K562 (cell line): ENCODE results near the gene DCHS2. TPM values are rescaled to one million over a fixed set of nuclear protein-coding genes. Genes with fewer than 3 reads are reported as not detected.

ENCODE experiments used
- ARID3A ChIP-seq: IDR thresholded peaks from 2 replicates; pipeline ENCODE4 v1.6.1; 2012; ENCODE audit warnings: low read depth, low read length, improper control_type of control experiment, borderline replicate concordance
- CBX3 ChIP-seq, 2 experiments: IDR thresholded peaks; 1 replicate in 1 of 2; 2 replicates in 1 of 2; pipeline ENCODE4 v1.6.1; 2012; ENCODE audit warnings: inconsistent platforms in 2 of 2, low read length in 2 of 2, borderline replicate concordance in 1 of 2, control low read depth in 1 of 2
- CBX8 ChIP-seq: fragments of 200-600 bp; sonication (generic); IDR thresholded peaks from 2 replicates; pipeline ENCODE4 v1.6.1; 2012; ENCODE audit warnings: borderline replicate concordance, mixed run types, low read depth, mild to moderate bottlenecking, moderate library complexity, mixed read lengths, low read length, control low read depth, inconsistent platforms; ENCODE audit not compliant: poor library complexity, severe bottlenecking; ENCODE audit errors: extremely low read depth
- CC2D1A ChIP-seq: fragments of 450-650 bp; IDR thresholded peaks from 2 replicates; pipeline ENCODE4 v1.6.1; 2017; ENCODE audit warnings: mild to moderate bottlenecking
- CTBP1 ChIP-seq: fragments of 450-650 bp; IDR thresholded peaks from 2 replicates; pipeline ENCODE4 v1.6.1; 2016; ENCODE audit warnings: borderline replicate concordance
- ELF1 ChIP-seq: fragments of 200-800 bp; sonication (Bioruptor generic); IDR thresholded peaks from 2 replicates; pipeline ENCODE4 v1.6.1; 2016; ENCODE audit warnings: missing genetic modification characterization, missing compliant biosample characterization
- GABPA ChIP-seq: fragments of 200-800 bp; sonication (Bioruptor generic); conservative IDR thresholded peaks from 2 replicates; pipeline ENCODE4 v1.6.1; 2016; ENCODE audit warnings: low read depth, missing genetic modification characterization, missing compliant biosample characterization
- HCFC1 ChIP-seq: IDR thresholded peaks from 2 replicates; pipeline ENCODE4 v1.6.1; 2012; ENCODE audit warnings: low read depth, low read length, improper control_type of control experiment
- HMBOX1 ChIP-seq: sonication (generic); IDR thresholded peaks from 2 replicates; pipeline ENCODE4 v1.6.1; 2016
- KDM1A ChIP-seq, 2 experiments: fragments of 450-650 bp; IDR thresholded peaks; 2 replicates each; pipeline ENCODE4 v1.6.1; 2016; ENCODE audit warnings: mild to moderate bottlenecking in 2 of 2
- KHSRP ChIP-seq: fragments of 450-650 bp; IDR thresholded peaks from 2 replicates; pipeline ENCODE4 v1.6.1; 2017
- MEF2A ChIP-seq: IDR thresholded peaks from 2 replicates; pipeline ENCODE4 v1.6.1; 2011; ENCODE audit warnings: low read depth, mild to moderate bottlenecking, low read length, moderate library complexity; ENCODE audit not compliant: control insufficient read depth
- MTF1 ChIP-seq: fragments of 250-450 bp; sonication (Bioruptor Pico); IDR thresholded peaks from 2 replicates; pipeline ENCODE4 v1.9.0; 2021; ENCODE audit warnings: moderate library complexity, mild to moderate bottlenecking, inconsistent platforms, borderline replicate concordance
- PRMT5 ChIP-seq: sonication (generic); formaldehyde crosslinking; IDR thresholded peaks from 2 replicates; pipeline ENCODE4 v1.5.0; 2020; ENCODE audit warnings: missing genetic modification reagents
- SFPQ ChIP-seq: fragments of 200-400 bp; formaldehyde crosslinking; IDR thresholded peaks from 2 replicates; pipeline ENCODE4 v1.6.1; 2017; ENCODE audit warnings: mild to moderate bottlenecking, low read depth, low read length, moderate library complexity
- TAF1 ChIP-seq: IDR thresholded peaks from 2 replicates; pipeline ENCODE4 v1.6.1; 2011; ENCODE audit warnings: mild to moderate bottlenecking, low read length, moderate library complexity; ENCODE audit not compliant: insufficient read depth, control insufficient read depth, severe bottlenecking; ENCODE audit errors: extremely low read depth
- TRIM24 ChIP-seq, 2 experiments: fragments of 450-650 bp; IDR thresholded peaks; 2 replicates each; pipeline ENCODE4 v1.6.1; 2016
- ZBED1 ChIP-seq: IDR thresholded peaks from 2 replicates; pipeline ENCODE4 v1.6.1; 2014
- ZNF449 ChIP-seq: fragments of 250-450 bp; sonication (Bioruptor Pico); IDR thresholded peaks from 2 replicates; pipeline ENCODE4 v1.8.0; 2022; ENCODE audit warnings: moderate library complexity, mild to moderate bottlenecking, inconsistent platforms
- ZNF766 ChIP-seq: fragments of 200-800 bp; sonication (Bioruptor generic); conservative IDR thresholded peaks from 2 replicates; pipeline ENCODE4 v1.6.1; 2016; ENCODE audit warnings: missing genetic modification characterization, missing compliant biosample characterization
- polyA plus RNA-seq, 8 experiments: library from polyadenylated mRNA; depleted of rRNA in 4 of 8; stranded (reverse) in 5 of 8; unstranded in 3 of 8; fragments of >200 nt; fragmentation: Nextera tagmentation in 2 of 8; fragmentation: Illumina TruSeq in 1 of 8; extraction: Ambion mirVana in 2 of 8; extraction: Trizol in 1 of 8; gene quantifications; 2 replicates each; pipeline versions ENCODE4 v1.2.1 to v1.2.3, GENCODE V29; 2011 to 2014; ENCODE audit warnings: inconsistent platforms in 1 of 8, missing spikeins in 1 of 8
- total RNA-seq, 7 experiments: library from RNA; depleted of rRNA in 6 of 7; stranded (reverse); fragments of >200 nt in 6 of 7; fragmentation: Illumina TruSeq in 2 of 7; extraction: Trizol in 2 of 7; gene quantifications; 2 replicates each; pipeline versions ENCODE4 v1.2.1 to v1.2.3, GENCODE V29; 2011 to 2021; ENCODE audit warnings: low replicate concordance in 1 of 7

The DCHS2 gene
- total and polyA plus RNA-seq, 9 of the 15 experiments (the other 6 are each of a cell fraction or from before 2014, with no cell fraction given): 0.49 to 7.1 (median 5.3) TPM

GRCh38 chr4:154456240-154456639, 35.4 kb downstream of the DCHS2 start (continued):
- TF ChIP-seq SFPQ (no peak), KDM1A (IDR thresholded peaks at IDR 0.05) (peak; percentile 92 to 94), CBX3 (IDR thresholded peaks at IDR 0.05; ENCODE audit: borderline replicate concordance in 1 of 2, low read length in 2 of 2) (peak in 1 of 2 experiments; percentile 89; a peak in 2 of 3 replicates), ARID3A (peak; percentile 97), CTBP1 (peak; percentile 94), KHSRP (peak; percentile 72), GABPA (tag) (peak; percentile 50), ELF1 (tag) (peak; percentile 81), MEF2A (peak; percentile 50; the same call in 1 of the 2 replicates), ZNF766 (CRISPR knock-in tag) (0 out of 2 replicates have a peak, but pooled peaks have one; percentile 27), HMBOX1 (peak; percentile 57; the same call in 1 of the 2 replicates), ZNF449 (CRISPR knock-in tag) (0 out of 2 replicates have a peak, but pooled peaks have one; percentile 15), ZBED1 (peak; percentile 88), MTF1 (CRISPR knock-in tag) (no peak), PRMT5 (no peak), TAF1 (peak; percentile 65), TRIM24 (IDR thresholded peaks at IDR 0.05) (peak; percentile 89 to 94), CC2D1A (peak; percentile 94; the same call in 1 of the 2 replicates), CBX8 (no peak), HCFC1 (no peak)
